H1 (cell line): ENCODE results near the gene SPACDR. TPM values are rescaled to one million over a fixed set of nuclear protein-coding genes. Genes with fewer than 3 reads are reported as not detected.
A peak's percentile ranks its signal among the peaks of the same experiment; 100 is the strongest.

Experiments used
- CTCF ChIA-PET: fragments of 300-600 bp; sonication (Branson Sonifier 250); formaldehyde crosslinking; loops from one replicate; lab custom pipeline; 2021; ENCODE audit not compliant: partially characterized antibody; lab: Charles Lee
- POLR2A ChIA-PET: fragments of 300-600 bp; sonication (Branson Sonifier 250); formaldehyde crosslinking; loops from one replicate; lab custom pipeline; 2021; ENCODE audit warnings: inconsistent platforms; ENCODE audit not compliant: partially characterized antibody; lab: Charles Lee
- DNase-seq, 2 experiments: peaks; one replicate each; pipeline versions ENCODE4 v3.0.0 to v3.0.0-alpha.2; 2010 to 2022; ENCODE audit warnings: low spot score in 2 of 2, low read depth in 1 of 2, mixed read lengths in 1 of 2
- FAIRE-seq: peaks from 2 replicates; lab custom pipeline; 2011; peaks lifted over from hg19 to GRCh38; lab: Jason Lieb, UNC
- H2AFZ ChIP-seq: 2 replicates; pipeline ENCODE4 v1.8.1; 2012; ENCODE audit warnings: low read length, inconsistent platforms
- H2AK5ac ChIP-seq: 2 replicates; pipeline ENCODE4 v1.6.1; 2013; ENCODE audit warnings: low read depth, low read length
- H2BK120ac ChIP-seq: replicated peaks from 2 replicates; pipeline ENCODE3; 2013; ENCODE audit warnings: low read depth, low read length, inconsistent platforms
- H2BK12ac ChIP-seq: 2 replicates; pipeline ENCODE4 v1.6.1; 2013; ENCODE audit warnings: low read depth, low read length
- H2BK15ac ChIP-seq: 2 replicates; pipeline ENCODE4 v1.6.1; 2013; ENCODE audit warnings: low read length
- H2BK20ac ChIP-seq: 2 replicates; pipeline ENCODE4 v1.6.1; 2013; ENCODE audit warnings: low read length
- H2BK5ac ChIP-seq: 2 replicates; pipeline ENCODE4 v1.6.1; 2013; ENCODE audit warnings: low read depth, low read length
- H3K14ac ChIP-seq: 2 replicates; pipeline ENCODE4 v1.6.1; 2013; ENCODE audit warnings: inconsistent platforms; ENCODE audit not compliant: insufficient read length
- H3K18ac ChIP-seq: 2 replicates; pipeline ENCODE4 v1.6.1; 2013; ENCODE audit warnings: low read length; ENCODE audit errors: extremely low read depth
- H3K23ac ChIP-seq: 2 replicates; pipeline ENCODE4 v1.6.1; 2013; ENCODE audit warnings: inconsistent platforms; ENCODE audit not compliant: insufficient read length
- H3K23me2 ChIP-seq: 2 replicates; pipeline ENCODE4 v1.6.1; 2013; ENCODE audit warnings: low read depth, low read length
- H3K27ac ChIP-seq: 2 replicates; pipeline ENCODE4 v1.6.1; 2011; ENCODE audit warnings: low read depth, low read length, inconsistent platforms
- H3K27me3 ChIP-seq, 4 experiments: replicated peaks in 1 of 4; 1 replicate in 1 of 4; 2 replicates in 3 of 4; pipeline versions ENCODE4 v1.6.1 to v1.8.1; 2011 to 2013; ENCODE audit warnings: low read length in 3 of 4, mild to moderate bottlenecking in 3 of 4, inconsistent platforms in 2 of 4, mixed read lengths in 2 of 4, moderate library complexity in 1 of 4; ENCODE audit not compliant: control insufficient read depth in 3 of 4, insufficient read depth in 3 of 4; ENCODE audit errors: extremely low read depth in 1 of 4
- H3K36me3 ChIP-seq, 4 experiments: 2 replicates each; pipeline versions ENCODE4 v1.6.1 to v1.8.1; 2011 to 2013; ENCODE audit warnings: mild to moderate bottlenecking in 4 of 4, low read length in 3 of 4, moderate library complexity in 2 of 4, control low read depth in 1 of 4, inconsistent platforms in 1 of 4; ENCODE audit not compliant: insufficient read depth in 4 of 4, control insufficient read depth in 2 of 4
- H3K4ac ChIP-seq: replicated peaks from 2 replicates; pipeline ENCODE3; 2013; ENCODE audit warnings: low read length, low read depth, mixed read lengths, inconsistent platforms; ENCODE audit not compliant: insufficient read length
- H3K4me1 ChIP-seq, 4 experiments: replicated peaks in 1 of 4; 1 replicate in 1 of 4; 2 replicates in 3 of 4; pipeline versions ENCODE4 v1.6.1 to v1.8.1; 2011 to 2013; ENCODE audit warnings: low read length in 3 of 4, inconsistent platforms in 2 of 4, mixed read lengths in 1 of 4; ENCODE audit not compliant: insufficient read depth in 4 of 4, control insufficient read depth in 3 of 4
- H3K4me2 ChIP-seq, 2 experiments: 2 replicates each; pipeline versions ENCODE4 v1.6.1 to v1.8.1; 2011 to 2013; ENCODE audit warnings: low read depth in 2 of 2, low read length in 2 of 2, control low read depth in 1 of 2, inconsistent platforms in 1 of 2, mild to moderate bottlenecking in 1 of 2; ENCODE audit not compliant: insufficient read depth in 1 of 2
- H3K4me3 ChIP-seq, 4 experiments: fragments of 200-600, 300-600 bp in 1 of 4; sonication (generic), shearing (Covaris generic), sonication (Bioruptor Twin) in 1 of 4; 2 replicates each; pipeline versions ENCODE4 v1.5.1 to v1.8.1; 2011 to 2016; ENCODE audit warnings: low read length in 4 of 4, low read depth in 3 of 4, control low read depth in 2 of 4, inconsistent platforms in 2 of 4, mild to moderate bottlenecking in 2 of 4, mixed read lengths in 1 of 4, moderate library complexity in 1 of 4; ENCODE audit not compliant: insufficient read depth in 2 of 4; ENCODE audit errors: extremely low read depth in 1 of 4
- H3K56ac ChIP-seq: replicated peaks from 2 replicates; pipeline ENCODE3; 2013; ENCODE audit warnings: low read depth, mild to moderate bottlenecking, mixed read lengths, low read length, inconsistent platforms; ENCODE audit not compliant: insufficient read length
- H3K79me1 ChIP-seq: 2 replicates; pipeline ENCODE4 v1.6.1; 2013; ENCODE audit warnings: low read depth, low read length, control low read depth
- H3K79me2 ChIP-seq, 2 experiments: 2 replicates each; pipeline versions ENCODE4 v1.6.1 to v1.8.1; 2012 to 2013; ENCODE audit warnings: low read length in 2 of 2, mild to moderate bottlenecking in 2 of 2, inconsistent platforms in 1 of 2; ENCODE audit not compliant: insufficient read depth in 2 of 2, control insufficient read depth in 1 of 2
- H3K9ac ChIP-seq, 4 experiments: replicated peaks in 1 of 4; 1 replicate in 1 of 4; 2 replicates in 3 of 4; pipeline versions ENCODE4 v1.6.1 to v1.8.1; 2011 to 2013; ENCODE audit warnings: low read depth in 3 of 4, low read length in 3 of 4, control low read depth in 2 of 4, mild to moderate bottlenecking in 2 of 4, moderate library complexity in 2 of 4, inconsistent platforms in 1 of 4; ENCODE audit errors: extremely low read depth in 1 of 4
- H3K9me3 ChIP-seq, 2 experiments: 2 replicates each; pipeline versions ENCODE4 v1.6.1 to v1.8.1; 2012 to 2013; ENCODE audit warnings: mild to moderate bottlenecking in 2 of 2, moderate library complexity in 2 of 2, control low read depth in 1 of 2, inconsistent platforms in 1 of 2, low read depth in 1 of 2, low read length in 1 of 2, mixed read lengths in 1 of 2; ENCODE audit not compliant: insufficient read depth in 2 of 2
- H4K20me1 ChIP-seq, 2 experiments: replicated peaks in 1 of 2; 2 replicates each; pipeline versions ENCODE3 to v1.8.1; 2011 to 2013; ENCODE audit warnings: inconsistent platforms in 2 of 2, low read length in 2 of 2, mild to moderate bottlenecking in 1 of 2; ENCODE audit not compliant: insufficient read depth in 2 of 2, control insufficient read depth in 1 of 2
- H4K5ac ChIP-seq: 2 replicates; pipeline ENCODE4 v1.6.1; 2013; ENCODE audit warnings: low read length, low read depth, mixed read lengths, inconsistent platforms; ENCODE audit not compliant: insufficient read length
- H4K8ac ChIP-seq: 2 replicates; pipeline ENCODE4 v1.8.0; 2013; ENCODE audit warnings: mild to moderate bottlenecking, moderate library complexity, low read length, inconsistent platforms; ENCODE audit not compliant: insufficient read depth; ENCODE audit errors: extremely low read depth
- H4K91ac ChIP-seq: replicated peaks from 2 replicates; pipeline ENCODE3; 2013; ENCODE audit warnings: low read length, mixed read lengths, inconsistent platforms; ENCODE audit not compliant: insufficient read length
- BRCA1 ChIP-seq: IDR thresholded peaks from 2 replicates; pipeline ENCODE4 v1.6.1; 2012; ENCODE audit warnings: low read depth, low read length, improper control_type of control experiment
- CTBP2 ChIP-seq: IDR thresholded peaks from 2 replicates; pipeline ENCODE4 v1.7.0; 2011; ENCODE audit warnings: borderline replicate concordance, mild to moderate bottlenecking, moderate library complexity, mixed read lengths, low read length; ENCODE audit not compliant: insufficient read depth, insufficient read length
- E2F6 ChIP-seq: IDR thresholded peaks from 2 replicates; pipeline ENCODE4 v1.6.1; 2012; ENCODE audit warnings: inconsistent platforms
- RFX5 ChIP-seq: IDR thresholded peaks from 2 replicates; pipeline ENCODE4 v1.6.1; 2011; ENCODE audit warnings: low read depth, low read length, improper control_type of control experiment, borderline replicate concordance
- SIN3A ChIP-seq, 2 experiments: IDR thresholded peaks in 1 of 2; conservative IDR thresholded peaks in 1 of 2; 2 replicates each; pipeline ENCODE4 v1.6.1; 2011 to 2012; ENCODE audit warnings: low read length in 2 of 2, improper control_type of control experiment in 1 of 2, low read depth in 1 of 2, mild to moderate bottlenecking in 1 of 2
- SP1 ChIP-seq: IDR thresholded peaks from 2 replicates; pipeline ENCODE4 v1.6.1; 2011; ENCODE audit warnings: low read depth, low read length
- WGBS, 2 experiments: shearing (Covaris generic) in 1 of 2; methylation state at CpG; one replicate each; pipeline versions ENCODE4 v1.1.6 to v1.1.7; 2013 to 2015; ENCODE audit warnings: low lambda C conversion rate in 2 of 2, mixed read lengths in 2 of 2, inconsistent platforms in 1 of 2, low coverage in 1 of 2, missing lambda C conversion rate in 1 of 2; ENCODE audit not compliant: insufficient replicate concordance in 2 of 2, insufficient coverage in 1 of 2, insufficient read length in 1 of 2; ENCODE audit errors: extremely low coverage in 1 of 2, missing lambda C conversion rate in 1 of 2; 5-methylcytosine and 5-hydroxymethylcytosine counted together
- polyA plus RNA-seq, 7 experiments: library from polyadenylated mRNA; depleted of rRNA in 3 of 7; stranded (reverse) in 5 of 7; unstranded in 2 of 7; fragments of >200 nt in 5 of 7; fragments of 200-250 nt in 2 of 7; gene quantifications; 1 replicate in 5 of 7; 2 replicates in 1 of 7; 4 replicates in 1 of 7; pipeline versions ENCODE4 v1.2.1 to v1.2.3, GENCODE V29; 2011 to 2013; ENCODE audit warnings: missing spikeins in 2 of 7, mixed read lengths in 2 of 7
- total RNA-seq: library from RNA; stranded (reverse); fragmentation: NEBNext Ultra II Directional; extraction: Animal tissue kit (Norgen Biotek cat#: 25700); gene quantifications from 2 replicates; pipeline ENCODE4 v1.2.1, GENCODE V29; 2021

SPACDR gene
- total and polyA plus RNA-seq, 2 of the 8 experiments (the other 6 are each of a cell fraction or from before 2014, with no cell fraction given), result 0.26 TPM; not detected in 1

DNA sequence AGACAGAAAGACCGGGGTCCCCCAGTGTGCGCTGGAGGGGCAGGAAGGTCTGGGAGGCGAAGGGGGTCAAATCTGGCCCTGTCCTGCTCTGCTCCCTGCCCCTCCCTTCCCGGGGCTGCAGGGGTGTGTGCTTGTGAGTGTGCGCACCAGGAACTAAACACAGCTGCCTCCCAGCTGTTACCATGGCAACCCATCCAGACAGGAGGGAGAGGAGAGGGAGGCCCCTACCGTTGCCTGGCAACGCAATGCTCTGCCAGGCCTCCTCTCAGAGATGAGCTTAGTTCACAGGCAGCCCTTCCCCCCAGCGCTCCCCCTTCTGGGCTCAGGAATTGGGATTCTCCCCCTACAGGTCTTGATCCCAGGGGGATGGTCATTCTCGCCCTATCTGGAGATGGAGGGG lies 25.8 kb upstream of the SPACDR start:
- Histone ChIP-seq H3K79me1 (no peaks in the 10 kb centered on the region), H3K23me2 (peaks cover 7% of the 10 kb centered on the region; the same call in 1 of the 2 replicates), H3K4ac (no peak overlapping the region), H3K56ac (no peak overlapping the region), H3K27ac (no peak overlapping the region), H2BK5ac (no peak overlapping the region), H3K79me2 (no peaks in the 10 kb centered on the region), H4K8ac (no peak overlapping the region), H4K91ac (no peak overlapping the region), H3K4me3 (no peak overlapping the region; a peak in 1 of 8 replicates), H3K23ac (no peak overlapping the region), H3K4me1 (peaks cover 2 to 26% (median 14%) of the 10 kb centered on the region in 4 experiments), H4K5ac (no peak overlapping the region), H2BK12ac (no peak overlapping the region), H2AFZ (no peak overlapping the region), H2BK20ac (no peak overlapping the region), H3K18ac (no peak overlapping the region), H3K14ac (no peak overlapping the region), H3K27me3 (peaks cover 0 to 4% (median 2%) of the 10 kb centered on the region in 4 experiments; a peak in 5 of 7 replicates), H4K20me1 (peaks cover 0 to 7% of the 10 kb centered on the region in 2 experiments), H2BK15ac (no peak overlapping the region), H3K36me3 (peaks cover 0 to 9% (median 0%) of the 10 kb centered on the region in 4 experiments; a peak in 2 of 8 replicates), H3K9ac (no peak overlapping the region; a peak in 1 of 7 replicates), H3K9me3 (no peaks in the 10 kb centered on the region), H2BK120ac (no peak overlapping the region), H3K4me2 (peak overlapping the region in 1 of 2 experiments; percentile 14; a peak in 2 of 4 replicates), H2AK5ac (no peak overlapping the region)
- POLR2A ChIA-PET, result interaction anchor here (0.6 to 1.9 kb wide), 5 partner anchors 10 to 95 kb away, joined by 3 to 6 read pairs (median 3); partner anchors contain the start of gene ZCWPW1
- FAIRE-seq, result no peak
- 66% methylated on average over 7 of the region's 9 CpGs; no CpG with 5 or more reads in 1 of the 2 experiments for WGBS, 2 experiments
- TF ChIP-seq RFX5, result peak; percentile 41; the same call in 1 of the 2 replicates
- no peak for TF ChIP-seq E2F6
- TF ChIP-seq SP1, result 0 out of 2 replicates have a peak, but pooled peaks have one; percentile 36
- TF ChIP-seq SIN3A (conservative IDR thresholded peaks at IDR 0.05 in 1 of 2, IDR thresholded peaks at IDR 0.05 in 1 of 2; ENCODE audit: low read depth in 1 of 2, low read length in 2 of 2), result peak in 1 of 2 experiments; percentile 93; a peak in 2 of 4 replicates
- no peak for TF ChIP-seq BRCA1
- no peak for TF ChIP-seq CTBP2
- peak; percentile 72 to 81 for DNase-seq
- CTCF ChIA-PET, result interaction anchor here (0.6 to 1.8 kb wide), 14 partner anchors 8 to 215 kb away, joined by 3 to 11 read pairs (median 3); no protein-coding TSS in a partner anchor
